T-helper 17 cell (primary cell): ENCODE results near the gene CMAS. TPM values are rescaled to one million over a fixed set of nuclear protein-coding genes. Genes with fewer than 3 reads are reported as not detected.

ENCODE experiments used
- ATAC-seq: fragments of 150-1000 bp; cut with Tn5 transposase; 2 replicates; pipeline ENCODE4 v1.10.0; 2021; ENCODE audit warnings: mild to moderate bottlenecking, moderate library complexity
- DNase-seq, 3 donors: peaks; one replicate each; pipeline versions ENCODE4 v3.0.0 to v3.0.0-alpha.2; 2020 to 2021
- H3K9me3 ChIP-seq: one replicate; pipeline ENCODE4 v1.7.0; 2013; ENCODE audit warnings: low read length, mild to moderate bottlenecking; ENCODE audit not compliant: control insufficient read depth, poor library complexity, severe bottlenecking
- H3K27ac Mint-ChIP-seq: one replicate; pipeline ENCODE4 v1.8.0; 2022; ENCODE audit warnings: mild to moderate bottlenecking, moderate library complexity, mixed read lengths
- H3K27me3 Mint-ChIP-seq: one replicate; pipeline ENCODE4 v1.8.0; 2022; ENCODE audit warnings: mixed read lengths
- H3K36me3 Mint-ChIP-seq: one replicate; pipeline ENCODE4 v1.8.0; 2022; ENCODE audit warnings: low read depth, mixed read lengths
- H3K4me1 Mint-ChIP-seq: one replicate; pipeline ENCODE4 v1.8.0; 2022; ENCODE audit warnings: mild to moderate bottlenecking, mixed read lengths
- H3K4me3 Mint-ChIP-seq: one replicate; pipeline ENCODE4 v1.8.0; 2022; ENCODE audit warnings: mild to moderate bottlenecking, moderate library complexity, mixed read lengths
- total RNA-seq, 4 donors: library from RNA in 2 of 4; stranded (reverse) in 2 of 4; gene quantifications; one replicate each; pipeline ENCODE4 v1.2.3 and lab custom pipeline; 2022 to 2026

Gene CMAS
- total RNA-seq, 2 donors from 2014 or later, result 10.7 to 15.2 TPM

- no peaks in the 10 kb centered on the region for H3K9me3 ChIP-seq
- H3K27ac Mint-ChIP-seq, result no peak overlapping the region
- no peak for DNase-seq
Measured at GRCh38 chr12:22100958-22101748, 55.1 kb downstream of the CMAS start.

GRCh38 chr12:22101749-22102243, 55.8 kb downstream of the CMAS start:
- Mint-ChIP-seq H3K27me3 (no peaks in the 10 kb centered on the region), H3K36me3 (peaks cover 8% of the 10 kb centered on the region), H3K27ac (no peak overlapping the region), H3K4me1 (peaks cover 7% of the 10 kb centered on the region), H3K4me3 (no peak overlapping the region)
- H3K9me3 ChIP-seq, result no peaks in the 10 kb centered on the region
- DNase-seq (no peak), ATAC-seq (peak; percentile 59)

More at GRCh38 chr12:22100958-22101748, 55.1 kb downstream of the CMAS start:
- ATAC-seq, result peak; percentile 63
- Mint-ChIP-seq H3K4me3 (no peak overlapping the region), H3K27me3 (no peaks in the 10 kb centered on the region), H3K4me1 (peaks cover 7% of the 10 kb centered on the region), H3K36me3 (peaks cover 8% of the 10 kb centered on the region)

GRCh38 chr12:22103418-22103817, 57.4 kb downstream of the CMAS start:
- H3K36me3 Mint-ChIP-seq, result peaks cover 5% of the 10 kb centered on the region
- H3K27ac Mint-ChIP-seq, result no peak overlapping the region
- H3K4me3 Mint-ChIP-seq, result no peak overlapping the region

GRCh38 chr12:22105542-22105941, 59.5 kb downstream of the CMAS start:
- no peaks in the 10 kb centered on the region for H3K9me3 ChIP-seq
- peaks cover 15% of the 10 kb centered on the region for H3K4me1 Mint-ChIP-seq
- no peak overlapping the region for H3K27ac Mint-ChIP-seq
- no peak for DNase-seq
- H3K27me3 Mint-ChIP-seq, result no peaks in the 10 kb centered on the region
- ATAC-seq, result no peak
- H3K4me3 Mint-ChIP-seq, result no peak overlapping the region
- no peaks in the 10 kb centered on the region for H3K36me3 Mint-ChIP-seq

More at GRCh38 chr12:22103418-22103817, 57.4 kb downstream of the CMAS start:
- ATAC-seq (no peak), DNase-seq (no peak)
- Mint-ChIP-seq H3K4me1 (peaks cover 8% of the 10 kb centered on the region), H3K27me3 (no peaks in the 10 kb centered on the region)
- no peaks in the 10 kb centered on the region for H3K9me3 ChIP-seq

GRCh38 chr12:22110176-22110575, 64.2 kb downstream of the CMAS start:
- Mint-ChIP-seq H3K27me3 (no peaks in the 10 kb centered on the region), H3K4me3 (no peak overlapping the region), H3K27ac (no peak overlapping the region), H3K4me1 (peaks cover 8% of the 10 kb centered on the region), H3K36me3 (peaks cover 2% of the 10 kb centered on the region)
- no peaks in the 10 kb centered on the region for H3K9me3 ChIP-seq
- ATAC-seq (no peak), DNase-seq (no peak)

Other genes with a start within 250 kb of the CMAS start
- not detected for gene ABCC9, start 104.8 kb upstream of the CMAS start, total RNA-seq